Fibroblast of pulmonary artery (primary cell): ENCODE measurements around the gene MEIOB.

Experiments used
- DNase-seq: peaks from one replicate; pipeline ENCODE4 v3.0.0-alpha.2; 2010; ENCODE audit warnings: low read depth
- H3K4me3 ChIP-seq: replicated peaks from 2 replicates; pipeline ENCODE4 v1.5.1; 2011; ENCODE audit warnings: low read depth, mild to moderate bottlenecking, control low read depth, low read length, moderate library complexity
- CTCF ChIP-seq: IDR thresholded peaks from 2 replicates; pipeline ENCODE4 v1.5.1; 2011; ENCODE audit warnings: mild to moderate bottlenecking, control low read depth, low read length, inconsistent platforms; ENCODE audit errors: missing control alignments

MEIOB gene

GRCh38 chr16:1846416-1846815, 25.5 kb downstream of the MEIOB start:
- TF ChIP-seq CTCF = no peak
- no peak for DNase-seq
- H3K4me3 ChIP-seq = no peak overlapping the region

GRCh38 chr16:1845985-1846384, 26.0 kb downstream of the MEIOB start:
- no peak for DNase-seq
- H3K4me3 ChIP-seq = no peak overlapping the region
- no peak for TF ChIP-seq CTCF

GRCh38 chr16:1839554-1839953, 32.4 kb downstream of the MEIOB start:
- DNase-seq = peak; percentile 54
- no peak overlapping the region for H3K4me3 ChIP-seq
- TF ChIP-seq CTCF = no peak

- no peak for DNase-seq
- no peak overlapping the region for H3K4me3 ChIP-seq
- TF ChIP-seq CTCF = no peak
Observed at GRCh38 chr16:1834096-1834495, 37.9 kb downstream of the MEIOB start.

GRCh38 chr16:1832838-1833454, 39.0 kb downstream of the MEIOB start:
- H3K4me3 ChIP-seq = no peak overlapping the region
- no peak for DNase-seq
- no peak for TF ChIP-seq CTCF

- DNase-seq = no peak
- TF ChIP-seq CTCF = no peak
- no peak overlapping the region for H3K4me3 ChIP-seq
Observed at GRCh38 chr16:1831186-1832075, 40.5 kb downstream of the MEIOB start.

GRCh38 chr16:1830213-1830612, 41.8 kb downstream of the MEIOB start:
- no peak overlapping the region for H3K4me3 ChIP-seq
- no peak for TF ChIP-seq CTCF
- no peak for DNase-seq
